ENCODE data around the gene GDE1. TPM values are rescaled to one million over a fixed set of nuclear protein-coding genes. Genes with fewer than 3 reads are reported as not detected.

Gene GDE1
- total RNA-seq, 1 donor from 2014 or later: 31.2 TPM

- H3K27me3 ChIP-seq: no peaks in the 10 kb centered on the region
- no peak for DNase-seq (ENCODE audit: extremely low spot score in 2 of 2)
- no peak overlapping the region for H3K4me3 ChIP-seq
- intact Hi-C loops (cut with DNase I): no loop called here
- H3K36me3 ChIP-seq: no peaks in the 10 kb centered on the region
- H3K9me3 ChIP-seq: no peaks in the 10 kb centered on the region
- TF ChIP-seq CTCF (IDR thresholded peaks at IDR 0.05): no peak
- TF ChIP-seq POLR2AphosphoS5 (IDR thresholded peaks at IDR 0.05; ENCODE audit: insufficient read depth in 1 of 2, low read depth in 1 of 2): no peak
- TF ChIP-seq POLR2A (IDR thresholded peaks at IDR 0.05): no peak
- H3K27ac ChIP-seq: no peak overlapping the region
- no peaks in the 10 kb centered on the region for H3K4me1 ChIP-seq
These were observed 47.3 kb downstream of the GDE1 start for GRCh38 chr16:19474617-19475016.

GRCh38 chr16:19472482-19472881 lies 49.4 kb downstream of the GDE1 start:
- Histone ChIP-seq H3K27ac (no peak overlapping the region), H3K4me3 (no peak overlapping the region), H3K36me3 (no peaks in the 10 kb centered on the region), H3K9me3 (no peaks in the 10 kb centered on the region), H3K4me1 (no peaks in the 10 kb centered on the region), H3K27me3 (no peaks in the 10 kb centered on the region)
- intact Hi-C loops (cut with DNase I): no loop called here
- no peak for DNase-seq (ENCODE audit: extremely low spot score in 2 of 2)
- TF ChIP-seq CTCF (IDR thresholded peaks at IDR 0.05) (no peak), POLR2AphosphoS5 (IDR thresholded peaks at IDR 0.05; ENCODE audit: insufficient read depth in 1 of 2, low read depth in 1 of 2) (no peak), POLR2A (IDR thresholded peaks at IDR 0.05) (no peak)

DNA sequence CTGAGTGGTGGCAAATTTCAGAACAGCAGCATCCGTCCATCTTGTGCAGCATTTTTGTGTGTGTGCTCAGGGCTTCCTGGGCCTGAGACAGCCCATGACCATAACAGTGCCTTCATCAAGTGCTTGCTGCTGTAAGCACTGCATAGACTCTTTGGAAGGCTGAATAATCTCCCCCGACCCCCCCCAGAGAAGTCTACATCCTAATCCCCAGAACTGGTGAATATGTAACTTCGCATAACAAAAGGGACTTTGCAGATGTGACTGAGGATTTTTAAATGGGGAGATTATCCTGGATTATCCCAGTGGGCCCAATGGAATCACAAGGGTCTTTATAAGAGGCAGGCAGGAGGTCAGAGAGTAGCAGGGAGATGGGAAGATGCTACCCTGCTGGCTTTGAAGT lies 53.6 kb downstream of the GDE1 start:
- DNase-seq (ENCODE audit: extremely low spot score in 2 of 2): no peak
- Histone ChIP-seq H3K27me3 (no peaks in the 10 kb centered on the region), H3K4me3 (no peak overlapping the region), H3K27ac (no peak overlapping the region), H3K36me3 (no peaks in the 10 kb centered on the region), H3K9me3 (no peaks in the 10 kb centered on the region), H3K4me1 (no peaks in the 10 kb centered on the region)
- TF ChIP-seq POLR2A (IDR thresholded peaks at IDR 0.05) (no peak), CTCF (IDR thresholded peaks at IDR 0.05) (no peak), POLR2AphosphoS5 (IDR thresholded peaks at IDR 0.05; ENCODE audit: insufficient read depth in 1 of 2, low read depth in 1 of 2) (no peak)
- intact Hi-C loops (cut with DNase I): no loop called here

GRCh38 chr16:19463468-19464315 lies 58.2 kb downstream of the GDE1 start:
- Histone ChIP-seq H3K9me3 (no peaks in the 10 kb centered on the region), H3K4me3 (no peak overlapping the region), H3K36me3 (no peaks in the 10 kb centered on the region), H3K4me1 (no peaks in the 10 kb centered on the region), H3K27me3 (no peaks in the 10 kb centered on the region), H3K27ac (no peak overlapping the region)
- TF ChIP-seq POLR2A (IDR thresholded peaks at IDR 0.05): no peak
- no peak for TF ChIP-seq CTCF (IDR thresholded peaks at IDR 0.05)
- no peak for TF ChIP-seq POLR2AphosphoS5 (IDR thresholded peaks at IDR 0.05; ENCODE audit: insufficient read depth in 1 of 2, low read depth in 1 of 2)
- intact Hi-C loops (cut with DNase I): no loop called here
- no peak for DNase-seq (ENCODE audit: extremely low spot score in 2 of 2)

DNA sequence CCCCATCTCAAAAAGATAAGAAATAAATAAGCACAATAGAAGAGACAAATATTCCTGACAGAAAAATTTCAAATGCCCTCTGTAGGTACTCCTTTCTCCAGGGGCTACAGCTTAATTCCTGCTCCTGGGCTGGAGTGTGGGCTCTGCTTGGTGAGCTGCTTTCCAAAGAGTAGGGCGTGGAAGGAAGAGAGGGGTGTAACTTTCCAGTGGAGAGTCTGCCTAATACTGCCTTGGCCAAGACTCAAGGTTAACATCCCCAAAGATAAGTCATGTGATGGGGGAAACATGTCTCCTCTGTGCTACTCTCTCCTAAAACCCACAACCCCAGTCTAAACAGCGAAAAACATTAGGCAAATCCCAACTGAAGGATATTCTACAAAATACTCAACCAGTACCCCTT lies 61.5 kb downstream of the GDE1 start:
- TF ChIP-seq POLR2AphosphoS5 (IDR thresholded peaks at IDR 0.05; ENCODE audit: insufficient read depth in 1 of 2, low read depth in 1 of 2) (no peak), POLR2A (IDR thresholded peaks at IDR 0.05) (no peak), CTCF (IDR thresholded peaks at IDR 0.05) (no peak)
- Histone ChIP-seq H3K9me3 (no peaks in the 10 kb centered on the region), H3K4me3 (no peak overlapping the region), H3K4me1 (no peaks in the 10 kb centered on the region), H3K27me3 (no peaks in the 10 kb centered on the region), H3K36me3 (no peaks in the 10 kb centered on the region), H3K27ac (no peak overlapping the region)
- intact Hi-C loops (cut with DNase I): no loop called here
- no peak for DNase-seq (ENCODE audit: extremely low spot score in 2 of 2)

Data from vagina (tissue), 2 donors.